LNCaP clone FGC (cell line): ENCODE results near the gene ZCCHC24.
A peak's percentile ranks its signal among the peaks of the same experiment; 100 is the strongest.

ENCODE experiments used
- DNase-seq: peaks from one replicate; pipeline ENCODE4 v3.0.0-alpha.2; 2011; ENCODE audit warnings: low read depth
- H3K4me3 ChIP-seq: 2 replicates; pipeline ENCODE4 v1.5.1; 2011; ENCODE audit warnings: mild to moderate bottlenecking, low read depth, low read length, control low read depth
- CTCF ChIP-seq: IDR thresholded peaks from 2 replicates; pipeline ENCODE4 v1.5.1; 2012; ENCODE audit warnings: mild to moderate bottlenecking; ENCODE audit not compliant: control insufficient read depth, insufficient read depth; ENCODE audit errors: extremely low read depth

Gene ZCCHC24

GRCh38 chr10:79442171-79443040, 3.0 kb downstream of the ZCCHC24 start:
- DNase-seq: no peak
- TF ChIP-seq CTCF: no peak
- H3K4me3 ChIP-seq: no peak overlapping the region

GRCh38 chr10:79441433-79441832, 4.0 kb downstream of the ZCCHC24 start:
- H3K4me3 ChIP-seq: no peak overlapping the region
- DNase-seq: no peak
- no peak for TF ChIP-seq CTCF

GRCh38 chr10:79440281-79440680, 5.1 kb downstream of the ZCCHC24 start:
- TF ChIP-seq CTCF: no peak
- DNase-seq: no peak
- no peak overlapping the region for H3K4me3 ChIP-seq

- H3K4me3 ChIP-seq: no peak overlapping the region
- DNase-seq: no peak
- no peak for TF ChIP-seq CTCF
These were observed 6.7 kb downstream of the ZCCHC24 start for GRCh38 chr10:79438699-79439085.

- peak; percentile 20; the same call in 1 of the 2 replicates for TF ChIP-seq CTCF
- no peak for DNase-seq
- H3K4me3 ChIP-seq: no peak overlapping the region
These were observed 7.3 kb downstream of the ZCCHC24 start for GRCh38 chr10:79438021-79438698.

- TF ChIP-seq CTCF: no peak
- no peak overlapping the region for H3K4me3 ChIP-seq
- no peak for DNase-seq
These were observed 8.2 kb downstream of the ZCCHC24 start for GRCh38 chr10:79437111-79437814.
